ENCODE measurements around the gene NPHP4.

NPHP4 gene

GRCh38 chr1:5890346-5891106 is 101.7 kb downstream of the NPHP4 start:
- no peak for DNase-seq (ENCODE audit: low spot score)

DNA sequence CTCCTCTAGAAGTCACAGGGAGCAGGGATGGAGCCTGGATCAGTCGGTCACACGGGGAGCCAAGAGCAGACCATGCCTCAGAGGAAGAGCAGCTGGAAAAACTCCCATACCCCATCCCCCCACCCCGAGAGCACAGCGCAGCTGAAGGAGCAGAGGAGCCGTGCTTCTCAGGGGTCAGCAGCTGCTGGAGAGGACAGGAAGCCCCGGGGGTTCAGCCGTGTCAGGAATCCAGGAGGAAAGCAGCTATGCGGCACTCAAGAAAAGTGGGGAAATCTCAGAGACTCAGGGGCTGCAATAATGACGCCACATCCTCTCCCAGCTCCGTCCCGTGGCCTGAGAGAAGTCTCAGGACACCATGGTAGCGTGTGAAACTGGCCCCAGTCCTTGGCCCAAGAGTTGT is 102.3 kb downstream of the NPHP4 start:
- no peak for DNase-seq (ENCODE audit: low spot score)

DNA sequence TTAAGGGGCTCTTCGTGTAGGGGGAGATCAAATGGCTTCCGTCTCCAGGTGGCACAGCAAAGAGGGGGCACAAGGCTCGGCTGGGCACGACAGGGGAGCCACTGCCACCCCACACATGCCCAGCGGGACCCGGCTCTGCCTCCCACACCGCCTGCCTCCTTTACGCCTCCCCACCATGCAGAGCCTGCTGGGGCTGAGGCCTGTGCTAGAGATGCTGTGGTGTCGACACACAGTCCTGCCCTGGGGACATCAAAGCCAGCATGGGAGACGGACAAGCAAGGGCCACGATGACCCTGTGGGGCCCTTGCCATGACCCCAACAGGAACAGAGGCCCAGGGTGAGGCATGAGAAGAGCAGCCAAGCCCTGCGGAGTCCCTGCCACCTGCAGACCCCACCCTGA is 102.8 kb downstream of the NPHP4 start:
- DNase-seq (ENCODE audit: low spot score) = no peak

DNA sequence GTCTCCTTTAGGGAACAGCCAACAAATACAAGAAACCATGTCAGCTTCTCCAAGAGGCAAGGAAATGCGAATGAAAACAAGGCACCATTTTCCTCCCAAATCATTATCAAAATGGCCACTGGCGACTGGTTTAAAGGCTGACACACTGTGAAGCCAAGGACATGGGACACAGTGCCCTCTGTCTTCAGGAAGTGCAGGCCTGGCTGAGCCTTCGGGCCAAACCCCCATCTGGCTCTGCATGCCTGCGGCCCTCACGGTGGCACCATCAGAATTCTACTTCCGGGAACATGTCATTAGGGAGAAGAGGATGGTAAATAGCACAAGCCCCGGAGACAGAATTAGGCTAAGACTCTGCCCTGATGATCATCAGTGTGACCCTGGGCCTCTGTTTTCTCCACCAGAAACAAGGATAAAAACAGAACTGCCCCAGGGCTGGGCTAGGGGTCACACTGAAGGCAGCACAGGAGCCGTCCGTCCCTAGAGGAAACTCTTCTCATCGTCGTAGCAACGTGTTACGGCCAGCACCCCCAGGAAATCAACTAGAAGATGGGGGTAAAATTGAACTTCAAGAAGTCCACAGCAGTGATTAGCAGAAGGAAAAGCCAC is 103.5 kb downstream of the NPHP4 start:
- DNase-seq (ENCODE audit: low spot score) = no peak

GRCh38 chr1:5887971-5888361 is 104.3 kb downstream of the NPHP4 start:
- DNase-seq (ENCODE audit: low spot score) = no peak

DNA sequence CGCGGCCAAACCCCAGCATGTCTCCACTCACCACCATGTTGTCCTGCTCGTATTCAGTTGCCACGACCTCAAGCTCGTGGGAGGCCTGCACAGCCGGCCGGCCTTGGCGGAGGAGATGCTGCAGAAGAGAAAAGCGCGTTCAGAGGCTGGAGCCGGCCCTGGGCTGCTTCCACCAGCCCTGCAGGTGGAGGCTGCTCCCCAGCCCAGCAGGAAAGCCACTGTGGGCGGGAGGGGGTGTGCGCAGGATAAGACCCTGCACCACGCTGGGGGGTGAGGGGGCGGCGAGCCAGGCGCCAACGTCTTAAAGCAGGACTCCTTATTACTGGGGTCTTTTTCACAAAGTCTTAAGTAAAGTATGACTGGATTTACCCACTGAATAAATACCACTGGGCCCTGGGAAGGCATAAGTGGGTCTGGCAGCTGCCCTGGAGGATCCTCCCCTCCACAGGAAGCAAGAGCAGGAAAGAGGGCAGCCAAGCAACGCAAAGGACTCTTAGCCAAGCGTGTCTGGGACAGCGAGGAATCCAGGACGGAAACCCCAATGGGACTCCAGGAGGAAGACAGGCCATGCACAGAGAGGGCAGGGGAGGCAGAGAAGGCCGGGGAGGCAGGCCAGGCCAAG is 104.8 kb downstream of the NPHP4 start:
- no peak for DNase-seq (ENCODE audit: low spot score)

DNA sequence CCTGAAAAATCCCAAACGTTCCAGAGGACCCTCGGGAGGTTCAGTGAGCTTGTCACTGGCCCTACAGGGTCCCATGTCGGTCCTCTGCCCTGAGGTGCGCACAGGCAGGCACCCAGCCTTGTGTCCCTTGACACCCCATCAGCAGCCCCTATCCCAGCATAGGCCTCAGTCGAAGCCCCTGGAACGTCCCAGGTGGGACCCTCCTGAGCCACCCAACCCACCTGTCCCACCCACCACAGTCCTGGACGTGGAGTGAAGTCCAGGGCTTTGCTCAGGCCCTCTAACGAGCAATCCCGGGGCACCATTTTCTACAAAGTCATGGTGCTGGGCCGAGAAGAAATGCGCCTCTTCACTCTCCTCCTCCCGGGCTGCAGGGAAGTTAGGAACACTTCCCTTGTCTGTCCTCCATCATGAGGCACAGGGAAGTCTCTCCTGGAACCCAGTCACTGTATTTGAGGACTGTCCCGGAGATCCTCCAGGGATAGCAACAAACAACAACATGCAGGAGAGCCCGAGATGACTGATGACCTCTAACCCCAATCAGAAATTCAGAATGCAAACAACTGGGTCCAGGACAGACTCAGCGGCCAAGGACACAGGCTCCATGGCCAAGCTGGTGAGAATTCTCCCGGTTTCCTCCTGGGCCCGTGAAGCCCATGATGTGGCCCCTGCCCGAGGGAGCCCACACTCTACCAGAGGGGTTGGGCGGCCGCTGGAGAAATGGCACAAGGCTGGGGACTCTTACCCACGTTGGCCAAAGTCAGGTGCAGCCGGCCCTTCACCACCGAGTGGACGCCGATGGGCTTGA is 105.5 kb downstream of the NPHP4 start:
- no peak for DNase-seq (ENCODE audit: low spot score)

- no peak for DNase-seq (ENCODE audit: low spot score)
Observed at GRCh38 chr1:5886140-5886483, 106.1 kb downstream of the NPHP4 start.

- DNase-seq (ENCODE audit: low spot score) = no peak
Observed at GRCh38 chr1:5885471-5886139, 106.6 kb downstream of the NPHP4 start.

- DNase-seq (ENCODE audit: low spot score) = no peak
Observed at GRCh38 chr1:5884110-5884509, 108.1 kb downstream of the NPHP4 start.

DNA sequence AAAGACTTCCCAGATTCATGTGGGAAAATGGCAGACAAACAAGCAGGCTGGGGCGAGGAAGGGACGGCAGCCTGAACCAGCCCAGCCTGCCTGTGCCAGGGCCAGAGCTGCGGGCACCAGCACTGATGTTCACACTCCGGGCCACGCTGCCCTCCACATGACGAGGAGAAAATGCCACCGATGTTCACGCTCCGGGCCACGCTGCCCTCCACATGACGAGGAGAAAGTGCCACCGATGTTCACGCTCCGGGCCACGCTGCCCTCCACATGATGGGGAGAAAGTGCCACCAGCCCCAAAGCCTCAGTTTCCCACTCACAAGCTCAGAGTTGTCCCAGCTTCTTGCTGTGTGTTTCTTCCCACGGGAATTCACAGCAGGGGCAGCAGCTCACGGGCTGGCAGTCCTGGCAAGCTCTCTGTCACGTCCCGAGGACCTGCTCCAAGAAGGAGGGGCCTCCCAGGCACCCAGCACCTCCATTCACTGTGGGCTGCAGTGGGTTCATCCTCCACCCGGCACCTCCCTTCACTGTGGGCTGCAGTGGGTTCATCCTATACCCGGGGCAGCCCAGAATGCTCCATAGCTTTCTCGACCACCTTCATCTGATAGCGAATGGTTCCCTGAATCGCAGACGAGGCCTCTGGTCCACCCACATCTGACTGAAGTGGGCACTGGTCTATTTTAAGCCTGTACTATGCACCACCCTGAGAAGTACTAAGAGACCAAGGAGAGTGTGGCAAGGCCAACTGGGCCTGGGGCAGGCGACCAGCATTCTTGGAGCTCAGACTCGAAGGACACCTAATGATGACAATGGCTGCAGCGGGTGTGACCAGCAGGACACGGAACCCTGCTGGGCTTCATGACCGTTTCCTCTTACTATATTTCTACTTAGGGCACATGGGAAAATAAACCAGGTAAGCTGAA is 108.8 kb downstream of the NPHP4 start:
- no peak for DNase-seq (ENCODE audit: low spot score)

- no peak for DNase-seq (ENCODE audit: low spot score)
Observed at GRCh38 chr1:5882367-5883128, 109.7 kb downstream of the NPHP4 start.

DNA sequence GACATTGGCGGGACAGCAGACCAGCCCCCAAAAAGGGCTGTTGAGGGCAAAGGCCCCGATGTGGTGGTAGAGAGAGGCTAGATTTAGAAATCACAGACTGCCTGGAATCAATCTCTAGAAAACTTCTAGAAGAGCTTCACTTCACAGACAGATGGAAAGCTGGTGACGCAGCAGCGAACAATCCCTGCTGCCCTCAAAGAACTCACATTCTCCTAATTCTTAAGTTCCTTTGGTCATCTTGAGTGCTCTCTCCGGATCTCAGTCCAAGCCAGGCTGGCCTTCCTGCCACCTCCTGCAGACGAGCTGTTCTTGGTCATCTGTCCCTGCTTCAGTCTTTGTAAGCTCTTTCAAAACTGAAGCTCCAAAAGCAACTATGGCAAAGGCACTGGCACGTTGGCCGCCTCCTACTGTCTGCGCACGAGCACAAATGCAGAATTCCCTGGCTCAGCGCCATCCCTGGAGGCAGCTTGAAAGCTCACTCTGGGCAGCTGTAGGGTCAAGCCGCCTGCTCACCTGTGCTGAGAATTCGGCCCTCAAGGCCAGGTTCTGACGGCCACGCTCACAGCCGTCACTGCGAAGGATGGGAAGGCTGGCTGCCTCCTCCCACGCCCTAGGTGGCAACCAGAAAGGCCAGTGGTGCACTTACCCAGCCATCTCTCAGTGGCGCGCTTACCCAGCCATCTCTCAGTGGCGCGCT is 110.6 kb downstream of the NPHP4 start:
- DNase-seq (ENCODE audit: low spot score) = no peak

DNA sequence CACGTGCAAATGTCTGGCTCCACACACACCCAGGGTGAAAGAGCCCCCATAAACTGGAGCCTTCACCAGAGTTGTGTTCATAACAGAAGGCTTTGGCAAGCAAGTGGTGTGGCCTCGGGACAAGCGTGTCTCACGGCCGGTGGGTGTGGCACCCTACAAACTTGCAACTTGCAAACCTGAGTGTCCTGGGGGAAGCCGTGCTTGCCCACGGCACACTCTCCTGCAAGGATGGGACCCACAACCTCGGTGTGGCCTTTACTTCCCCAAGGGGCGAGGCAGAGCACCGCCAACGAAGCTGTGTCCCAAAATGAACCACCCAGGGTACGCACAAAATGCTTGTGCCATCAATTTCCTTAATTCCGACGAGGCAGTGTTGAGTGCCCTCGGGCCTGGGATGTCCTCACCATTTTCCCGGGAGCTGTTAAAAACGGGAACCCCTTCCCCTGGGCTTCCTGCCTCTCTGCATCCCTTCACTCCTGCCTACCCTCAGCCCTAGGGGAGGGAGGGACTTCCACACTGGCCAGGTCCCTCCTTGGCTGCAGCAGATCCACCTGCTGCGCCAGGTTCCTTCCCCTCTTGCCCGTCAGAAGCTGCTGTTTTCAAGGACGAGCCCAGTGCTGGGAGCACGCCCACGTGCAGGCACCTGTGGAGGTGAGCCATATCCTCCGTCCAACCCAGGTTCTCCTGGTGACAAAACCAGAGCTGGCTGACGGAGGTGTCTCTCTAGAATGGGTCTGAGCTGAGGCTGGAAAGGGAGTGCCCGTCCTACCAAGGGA is 111.4 kb downstream of the NPHP4 start:
- DNase-seq (ENCODE audit: low spot score) = no peak

- no peak for DNase-seq (ENCODE audit: low spot score)
Observed at GRCh38 chr1:5879421-5879820, 112.8 kb downstream of the NPHP4 start.

DNA sequence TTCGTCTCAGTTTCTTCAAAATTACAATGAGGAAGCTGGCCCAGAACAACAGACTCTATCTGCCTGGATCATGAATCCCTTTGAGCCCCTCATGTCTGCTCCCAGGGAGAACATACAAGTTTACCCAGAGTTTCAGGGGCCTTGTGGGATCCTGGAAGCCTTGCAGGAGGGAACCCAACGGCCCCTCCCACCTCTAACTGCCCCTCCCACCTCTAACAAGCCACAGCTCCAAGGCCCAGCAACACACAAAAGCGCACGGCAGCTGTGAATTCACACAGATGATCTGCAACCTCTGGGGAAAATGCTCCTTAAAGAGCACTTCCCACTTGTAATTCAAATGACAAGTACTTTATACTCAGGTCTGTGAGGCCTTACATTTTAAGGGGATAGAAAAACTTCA is 113.3 kb downstream of the NPHP4 start:
- DNase-seq (ENCODE audit: low spot score) = no peak

DNA sequence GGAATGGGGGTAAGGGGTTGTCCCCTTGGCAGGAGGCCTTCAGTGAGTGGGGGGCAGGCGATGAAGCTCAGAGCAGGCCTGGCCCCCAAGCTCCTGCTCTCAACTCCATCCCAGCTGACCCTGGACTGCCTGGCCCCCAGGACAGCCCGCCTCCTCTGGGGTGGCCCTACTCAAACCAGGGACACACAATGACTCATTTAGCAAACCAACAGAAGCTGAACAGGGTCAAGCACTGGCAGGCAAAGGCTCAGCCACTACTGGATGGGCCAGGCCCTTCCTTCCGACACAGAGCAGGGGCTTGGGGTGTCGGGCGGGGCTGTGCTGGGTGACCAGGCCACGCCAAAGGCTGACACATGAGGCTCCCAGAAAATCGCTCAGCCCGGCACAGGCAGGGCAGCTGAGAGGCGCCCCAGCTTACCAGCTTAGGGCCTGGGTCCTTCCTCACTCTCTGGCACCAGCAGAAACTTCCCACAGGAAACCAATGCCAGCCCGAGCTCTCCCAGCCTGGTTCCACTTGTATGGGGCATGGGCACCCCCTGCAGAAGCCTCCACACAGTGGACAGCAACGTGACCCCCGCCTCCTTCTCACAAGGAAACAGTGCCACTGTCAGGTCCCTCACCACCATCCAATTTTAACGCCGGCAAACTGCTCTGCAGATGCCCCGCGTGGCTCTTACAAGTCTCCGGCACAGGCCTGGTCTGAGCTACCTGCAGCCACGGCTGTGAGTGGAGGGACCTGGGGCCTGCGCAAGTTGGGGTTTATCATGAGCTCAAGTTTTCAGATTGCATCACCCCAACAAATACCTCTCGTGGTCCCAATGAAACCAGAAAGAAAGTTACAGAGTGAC is 114.3 kb downstream of the NPHP4 start:
- no peak for DNase-seq (ENCODE audit: low spot score)

- no peak for DNase-seq (ENCODE audit: low spot score)
Observed at GRCh38 chr1:5877001-5877400, 115.2 kb downstream of the NPHP4 start.

Data from kidney capillary endothelial cell (primary cell).